GDM1 (cell line): ENCODE measurements around the gene PTPRN2.

Experiments used
- DNase-seq: peaks from one replicate; lab custom pipeline; 2025; lab: John Stamatoyannopoulos, UW

The PTPRN2 gene

GRCh38 chr7:157526005-157526912, 1061.4 kb downstream of the PTPRN2 start:
- DNase-seq, result no peak

GRCh38 chr7:157525491-157525915, 1062.1 kb downstream of the PTPRN2 start:
- DNase-seq, result no peak

- no peak for DNase-seq
Measured at GRCh38 chr7:157524731-157525130, 1062.9 kb downstream of the PTPRN2 start.

GRCh38 chr7:157523766-157524421, 1063.7 kb downstream of the PTPRN2 start:
- DNase-seq, result no peak

- DNase-seq, result no peak
Measured at GRCh38 chr7:157523371-157523765, 1064.3 kb downstream of the PTPRN2 start.

GRCh38 chr7:157522954-157523353, 1064.7 kb downstream of the PTPRN2 start:
- DNase-seq, result no peak

- DNase-seq, result no peak
Measured at GRCh38 chr7:157522189-157522588, 1065.4 kb downstream of the PTPRN2 start.

- no peak for DNase-seq
Measured at GRCh38 chr7:157521752-157522151, 1065.9 kb downstream of the PTPRN2 start.

- no peak for DNase-seq
Measured at GRCh38 chr7:157521061-157521731, 1066.4 kb downstream of the PTPRN2 start.

GRCh38 chr7:157520249-157520648, 1067.4 kb downstream of the PTPRN2 start:
- DNase-seq, result no peak

GRCh38 chr7:157519798-157520244, 1067.8 kb downstream of the PTPRN2 start:
- DNase-seq, result no peak

- DNase-seq, result no peak
Measured at GRCh38 chr7:157519246-157519645, 1068.4 kb downstream of the PTPRN2 start.

- no peak for DNase-seq
Measured at GRCh38 chr7:157518514-157519175, 1069.0 kb downstream of the PTPRN2 start.

GRCh38 chr7:157517782-157518513, 1069.7 kb downstream of the PTPRN2 start:
- DNase-seq, result no peak

- DNase-seq, result no peak
Measured at GRCh38 chr7:157516911-157517781, 1070.5 kb downstream of the PTPRN2 start.

- no peak for DNase-seq
Measured at GRCh38 chr7:157516311-157516710, 1071.3 kb downstream of the PTPRN2 start.

- no peak for DNase-seq
Measured at GRCh38 chr7:157515342-157516041, 1072.1 kb downstream of the PTPRN2 start.

- DNase-seq, result no peak
Measured at GRCh38 chr7:157514746-157515145, 1072.9 kb downstream of the PTPRN2 start.

- DNase-seq, result no peak
Measured at GRCh38 chr7:157514306-157514705, 1073.3 kb downstream of the PTPRN2 start.

- DNase-seq, result no peak
Measured at GRCh38 chr7:157513682-157514081, 1073.9 kb downstream of the PTPRN2 start.
